Sigmoid colon (tissue), 7 donors: ENCODE measurements around the gene NKD2. TPM values are rescaled to one million over a fixed set of nuclear protein-coding genes. Genes with fewer than 3 reads are reported as not detected.

Experiments
- DNase-seq: peaks from one replicate; pipeline ENCODE4 v3.0.0-alpha.2; 2019
- H3K27ac ChIP-seq, 4 donors: fragments of 200-600 bp; sonication (generic); one replicate each; pipeline ENCODE4 v1.5.1; 2016 to 2019; ENCODE audit warnings: mild to moderate bottlenecking in 1 of 4
- H3K27me3 ChIP-seq, 3 donors: fragments of 200-600 bp; sonication (generic); one replicate each; pipeline ENCODE4 v1.5.1; 2019; ENCODE audit warnings: mild to moderate bottlenecking in 1 of 3
- H3K36me3 ChIP-seq, 4 donors: fragments of 200-600 bp; sonication (generic); one replicate each; pipeline ENCODE4 v1.5.1; 2016 to 2019
- H3K4me1 ChIP-seq, 4 donors: fragments of 200-600 bp; sonication (generic); one replicate each; pipeline ENCODE4 v1.5.1; 2017 to 2019
- H3K4me3 ChIP-seq, 4 donors: fragments of 200-600 bp; sonication (generic); one replicate each; pipeline ENCODE4 v1.5.1; 2017 to 2019; ENCODE audit warnings: mild to moderate bottlenecking in 2 of 4, moderate library complexity in 1 of 4
- H3K9me3 ChIP-seq, 4 donors: fragments of 200-600 bp in 3 of 4; sonication (generic) in 3 of 4; one replicate each; pipeline versions ENCODE4 v1.5.1 to v1.6.1; 2013 to 2019
- EP300 ChIP-seq, 4 donors: sonication (generic); formaldehyde crosslinking; IDR thresholded peaks; one replicate each; pipeline ENCODE4 v1.6.1; 2017; ENCODE audit warnings: antibody characterized with exemption in 4 of 4
- POLR2A ChIP-seq, 2 donors: fragments of 450-650 bp; IDR thresholded peaks; one replicate each; pipeline ENCODE4 v1.6.1; 2016; ENCODE audit warnings: antibody characterized with exemption in 2 of 2, mild to moderate bottlenecking in 2 of 2, moderate library complexity in 2 of 2
- POLR2AphosphoS5 ChIP-seq, 4 donors: sonication (generic); formaldehyde crosslinking; IDR thresholded peaks; one replicate each; pipeline ENCODE4 v1.6.1; 2017; ENCODE audit warnings: antibody characterized with exemption in 4 of 4
- WGBS, 2 donors: extraction: QIAGEN DNeasy Blood & Tissue Kit; methylation state at CpG; one replicate each; pipeline ENCODE4 v1.1.7; 2013; 5-methylcytosine and 5-hydroxymethylcytosine counted together
- intact Hi-C: fragments of 100-400 bp; cut with DNase I; formaldehyde crosslinking; loops from one replicate; pipeline ENCODE4 v1.15.1; 2023
- polyA plus RNA-seq, 3 donors: library from polyadenylated mRNA; stranded (reverse); fragments of 200-250 nt; gene quantifications; one replicate each; pipeline ENCODE4 v1.2.3, GENCODE V29; 2013
- total RNA-seq, 4 donors: library from RNA; depleted of rRNA; stranded (reverse); fragments of >200 nt; gene quantifications; one replicate each; pipeline ENCODE4 v1.1.0, GENCODE V29; 2016
- TF ChIP-seq, protein P1 (sequence below), 4 experiments: fragments of 450-650 bp in 3 of 4; fragments of 200-600 bp in 1 of 4; IDR thresholded peaks; one replicate each; pipeline ENCODE4 v1.5.1; 2016 to 2019; ENCODE audit warnings: antibody characterized with exemption in 4 of 4, mild to moderate bottlenecking in 3 of 4, moderate library complexity in 2 of 4
- donor health status: healthy with polysubstance abuse.
- donor health status: Bipolar disorder and iron deficiency.
- donor health status: healthy.

Gene NKD2
- total and polyA plus RNA-seq, 7 donors, result 0.60 to 4.4 (median 1.8) TPM

DNA sequence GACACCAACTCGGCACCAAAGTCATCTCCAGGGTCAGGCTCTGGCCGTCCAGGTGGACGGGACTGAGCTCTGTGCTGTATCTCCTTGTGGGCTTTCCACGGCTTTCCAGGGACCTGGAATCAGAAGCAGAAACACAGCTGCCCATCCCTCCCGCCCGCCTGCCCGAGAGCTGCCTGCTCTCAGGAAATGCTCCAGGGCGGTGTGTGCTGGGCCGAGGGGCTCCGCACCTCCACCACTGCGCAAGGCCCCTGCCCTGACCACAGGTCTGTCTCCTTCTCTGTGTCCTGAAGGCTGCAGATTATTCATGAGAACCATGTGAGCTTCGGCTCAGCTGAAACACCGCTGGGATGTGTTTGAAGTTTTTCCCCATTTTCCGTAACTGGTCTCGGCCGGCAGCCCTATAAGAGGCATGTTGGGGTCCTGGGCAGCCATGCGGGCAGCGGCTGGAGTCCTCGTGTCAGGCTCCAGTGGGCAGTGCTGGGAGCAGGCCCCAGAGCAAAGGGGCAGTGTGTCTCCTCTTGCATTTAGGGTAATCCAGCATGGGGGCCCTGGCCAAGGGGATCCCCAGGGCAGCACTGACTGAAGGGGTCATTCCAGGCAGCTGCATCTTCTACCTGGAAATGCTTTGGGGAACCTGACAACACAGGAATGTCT lies 22.8 kb downstream of the NKD2 start:
- Histone ChIP-seq H3K9me3 (no peaks in the 10 kb centered on the region), H3K27ac (no peak overlapping the region), H3K4me3 (no peak overlapping the region), H3K4me1 (no peaks in the 10 kb centered on the region), H3K27me3 (peaks cover 0 to 8% (median 0%) of the 10 kb centered on the region in 3 donors), H3K36me3 (no peaks in the 10 kb centered on the region)
- intact Hi-C loops, result no loop called here
- 93% methylated on average over 19 of the region's 19 CpGs for WGBS, 2 donors
- DNase-seq, result peak; percentile 39
- no peak for TF ChIP-seq EP300 (IDR thresholded peaks at IDR 0.05)
- TF ChIP-seq, protein P1, sequence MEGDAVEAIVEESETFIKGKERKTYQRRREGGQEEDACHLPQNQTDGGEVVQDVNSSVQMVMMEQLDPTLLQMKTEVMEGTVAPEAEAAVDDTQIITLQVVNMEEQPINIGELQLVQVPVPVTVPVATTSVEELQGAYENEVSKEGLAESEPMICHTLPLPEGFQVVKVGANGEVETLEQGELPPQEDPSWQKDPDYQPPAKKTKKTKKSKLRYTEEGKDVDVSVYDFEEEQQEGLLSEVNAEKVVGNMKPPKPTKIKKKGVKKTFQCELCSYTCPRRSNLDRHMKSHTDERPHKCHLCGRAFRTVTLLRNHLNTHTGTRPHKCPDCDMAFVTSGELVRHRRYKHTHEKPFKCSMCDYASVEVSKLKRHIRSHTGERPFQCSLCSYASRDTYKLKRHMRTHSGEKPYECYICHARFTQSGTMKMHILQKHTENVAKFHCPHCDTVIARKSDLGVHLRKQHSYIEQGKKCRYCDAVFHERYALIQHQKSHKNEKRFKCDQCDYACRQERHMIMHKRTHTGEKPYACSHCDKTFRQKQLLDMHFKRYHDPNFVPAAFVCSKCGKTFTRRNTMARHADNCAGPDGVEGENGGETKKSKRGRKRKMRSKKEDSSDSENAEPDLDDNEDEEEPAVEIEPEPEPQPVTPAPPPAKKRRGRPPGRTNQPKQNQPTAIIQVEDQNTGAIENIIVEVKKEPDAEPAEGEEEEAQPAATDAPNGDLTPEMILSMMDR (IDR thresholded peaks at IDR 0.05), result no peak
- no peak for TF ChIP-seq POLR2AphosphoS5 (IDR thresholded peaks at IDR 0.05)
- no peak for TF ChIP-seq POLR2A (IDR thresholded peaks at IDR 0.05)

DNA sequence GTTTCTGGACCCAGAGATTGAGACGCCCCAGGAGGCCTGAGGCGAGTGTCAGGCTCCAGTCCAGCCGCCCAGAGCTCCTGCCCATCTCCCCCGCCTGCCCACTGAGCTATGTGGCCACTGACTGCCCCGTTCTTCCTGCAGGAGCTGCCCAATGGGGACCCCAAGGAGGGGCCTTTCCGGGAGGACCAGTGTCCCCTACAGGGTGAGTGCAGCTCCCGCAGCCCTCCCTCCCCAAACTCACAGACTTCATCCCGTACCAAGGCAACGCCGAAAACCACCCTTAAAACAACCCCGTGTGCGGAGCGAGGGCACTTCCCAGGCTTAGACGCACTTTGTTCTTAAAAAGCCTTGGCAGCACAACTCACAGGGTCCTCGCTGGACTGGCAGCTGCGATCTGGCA lies 23.4 kb downstream of the NKD2 start:
- 89 to 93% methylated on average over 16 of the region's 16 CpGs for WGBS, 2 donors
- intact Hi-C loops, result no loop called here
- H3K4me3 ChIP-seq, result no peak overlapping the region
- H3K27me3 ChIP-seq, result peaks cover 0 to 8% (median 0%) of the 10 kb centered on the region in 3 donors
- no peaks in the 10 kb centered on the region for H3K36me3 ChIP-seq
- no peaks in the 10 kb centered on the region for H3K4me1 ChIP-seq
- H3K27ac ChIP-seq, result no peak overlapping the region
- no peaks in the 10 kb centered on the region for H3K9me3 ChIP-seq
- TF ChIP-seq EP300 (IDR thresholded peaks at IDR 0.05) (no peak), POLR2AphosphoS5 (IDR thresholded peaks at IDR 0.05) (no peak), POLR2A (IDR thresholded peaks at IDR 0.05) (no peak)
- TF ChIP-seq, protein P1 (IDR thresholded peaks at IDR 0.05), result no peak
- peak; percentile 55 for DNase-seq

DNA sequence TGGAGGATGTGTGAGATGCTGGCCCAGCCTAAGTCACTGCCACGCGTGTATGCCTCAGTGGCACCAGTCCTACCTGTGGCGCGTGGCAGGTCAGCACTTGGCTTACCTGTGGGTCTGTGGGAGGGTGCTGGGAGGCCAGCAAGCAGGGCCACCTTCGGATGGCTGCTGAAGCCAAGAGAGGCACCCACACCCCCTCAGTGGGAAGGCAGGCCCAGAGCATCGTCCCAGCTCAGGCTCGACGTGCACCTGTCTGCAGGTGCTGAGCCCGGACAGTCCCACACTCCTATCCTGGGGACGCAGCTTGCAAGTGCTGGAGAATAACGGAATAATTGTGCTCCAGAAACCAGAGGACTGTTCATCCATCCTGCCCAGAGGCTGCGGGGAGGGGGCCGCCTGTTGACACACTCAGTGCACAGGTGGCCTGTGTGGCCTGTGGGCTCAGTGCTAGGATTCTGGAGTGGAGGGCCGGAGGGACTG lies 24.0 kb downstream of the NKD2 start:
- WGBS, 2 donors, result 91 to 96% methylated on average over 14 of the region's 14 CpGs
- peak; percentile 52 for DNase-seq
- H3K27me3 ChIP-seq, result peaks cover 0 to 8% (median 0%) of the 10 kb centered on the region in 3 donors
- no peaks in the 10 kb centered on the region for H3K9me3 ChIP-seq
- TF ChIP-seq, protein P1 (IDR thresholded peaks at IDR 0.05), result no peak
- TF ChIP-seq POLR2A (IDR thresholded peaks at IDR 0.05) (no peak), POLR2AphosphoS5 (IDR thresholded peaks at IDR 0.05) (no peak), EP300 (IDR thresholded peaks at IDR 0.05) (no peak)
- H3K27ac ChIP-seq, result no peak overlapping the region
- H3K4me3 ChIP-seq, result no peak overlapping the region
- no peaks in the 10 kb centered on the region for H3K36me3 ChIP-seq
- H3K4me1 ChIP-seq, result no peaks in the 10 kb centered on the region
- intact Hi-C loops, result no loop called here

DNA sequence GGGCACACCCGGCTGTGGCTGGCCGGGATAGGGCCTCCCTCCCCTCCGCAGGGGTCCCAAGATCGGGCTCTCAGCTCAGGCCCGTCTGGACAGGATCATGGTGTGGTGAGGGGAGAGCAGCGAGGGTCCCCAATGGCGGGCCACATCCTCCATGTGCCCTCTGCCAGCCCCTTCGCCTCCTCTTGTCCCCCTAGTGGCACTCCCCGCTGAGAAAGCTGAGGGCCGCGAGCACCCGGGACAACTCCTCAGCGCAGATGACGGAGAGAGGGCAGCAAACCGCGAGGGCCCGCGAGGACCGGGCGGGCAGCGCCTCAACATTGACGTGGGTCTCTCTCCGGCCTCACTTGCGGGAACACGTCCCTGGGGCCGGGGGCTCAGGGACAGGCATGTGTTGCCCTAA lies 24.6 kb downstream of the NKD2 start:
- Histone ChIP-seq H3K27me3 (peaks cover 0 to 8% (median 0%) of the 10 kb centered on the region in 3 donors), H3K36me3 (no peaks in the 10 kb centered on the region), H3K4me1 (no peaks in the 10 kb centered on the region), H3K4me3 (no peak overlapping the region), H3K9me3 (no peaks in the 10 kb centered on the region), H3K27ac (no peak overlapping the region)
- no peak for TF ChIP-seq POLR2A (IDR thresholded peaks at IDR 0.05)
- TF ChIP-seq POLR2AphosphoS5 (IDR thresholded peaks at IDR 0.05), result no peak
- TF ChIP-seq EP300 (IDR thresholded peaks at IDR 0.05), result no peak
- TF ChIP-seq, protein P1 (IDR thresholded peaks at IDR 0.05), result no peak
- DNase-seq, result peak; percentile 61
- intact Hi-C loops, result no loop called here
- WGBS, 2 donors, result 91 to 94% methylated on average over 26 of the region's 26 CpGs
